GM19238 (cell line): ENCODE data around the gene CCR7.

Source experiments
- DNase-seq: peaks from one replicate; pipeline ENCODE4 v3.0.0; 2011; ENCODE audit warnings: low spot score; ENCODE audit not compliant: insufficient read length

The CCR7 gene, protein sequence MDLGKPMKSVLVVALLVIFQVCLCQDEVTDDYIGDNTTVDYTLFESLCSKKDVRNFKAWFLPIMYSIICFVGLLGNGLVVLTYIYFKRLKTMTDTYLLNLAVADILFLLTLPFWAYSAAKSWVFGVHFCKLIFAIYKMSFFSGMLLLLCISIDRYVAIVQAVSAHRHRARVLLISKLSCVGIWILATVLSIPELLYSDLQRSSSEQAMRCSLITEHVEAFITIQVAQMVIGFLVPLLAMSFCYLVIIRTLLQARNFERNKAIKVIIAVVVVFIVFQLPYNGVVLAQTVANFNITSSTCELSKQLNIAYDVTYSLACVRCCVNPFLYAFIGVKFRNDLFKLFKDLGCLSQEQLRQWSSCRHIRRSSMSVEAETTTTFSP

DNA sequence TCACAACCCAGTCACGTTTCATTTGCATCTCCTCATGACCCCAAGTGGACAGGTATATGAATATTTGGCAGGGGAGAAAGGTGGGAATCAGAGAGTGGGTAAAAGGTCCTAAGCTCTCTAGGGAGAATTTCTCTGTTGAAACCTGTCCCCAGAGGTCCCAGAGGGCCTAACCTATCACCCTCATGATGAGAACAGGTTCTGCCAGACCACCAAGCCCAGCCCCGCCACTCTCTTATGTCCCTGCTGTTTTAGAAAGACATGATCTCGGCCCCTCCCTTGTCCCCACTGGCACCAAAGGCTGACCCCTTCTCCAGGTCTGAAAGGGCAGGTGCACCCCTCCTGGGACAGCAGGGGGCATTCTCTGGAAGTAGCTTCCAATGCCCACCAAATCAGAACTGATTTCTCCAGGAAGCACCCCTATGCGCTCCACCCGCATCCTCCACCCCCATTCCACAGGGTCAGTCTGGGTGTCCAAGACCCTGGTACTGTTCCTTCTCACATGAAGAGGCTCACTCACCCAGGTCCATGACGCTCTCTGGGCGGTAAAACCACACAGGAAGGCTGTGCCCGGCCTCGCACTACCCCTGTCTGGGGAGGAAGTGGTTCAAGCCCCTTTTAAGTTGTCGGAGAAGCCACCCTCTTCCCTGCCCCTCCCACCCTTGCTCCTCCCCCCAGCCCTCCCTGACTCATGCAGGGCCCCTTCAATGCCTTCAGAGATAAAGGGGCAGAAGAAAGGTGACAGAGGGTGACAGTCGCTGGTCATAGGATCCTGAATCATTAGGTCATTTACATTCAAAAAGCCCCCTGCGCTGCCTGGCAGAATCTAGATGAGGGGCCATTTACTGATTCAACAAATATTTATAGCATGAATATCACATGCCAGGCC, at the start of gene CCR7:
Gene CCR7 (minus strand): TSS at position 590 of the 886 bp plus-strand sequence. CDS start 63 bp downstream, at position 527.
- DNase-seq, result no peak

DNA sequence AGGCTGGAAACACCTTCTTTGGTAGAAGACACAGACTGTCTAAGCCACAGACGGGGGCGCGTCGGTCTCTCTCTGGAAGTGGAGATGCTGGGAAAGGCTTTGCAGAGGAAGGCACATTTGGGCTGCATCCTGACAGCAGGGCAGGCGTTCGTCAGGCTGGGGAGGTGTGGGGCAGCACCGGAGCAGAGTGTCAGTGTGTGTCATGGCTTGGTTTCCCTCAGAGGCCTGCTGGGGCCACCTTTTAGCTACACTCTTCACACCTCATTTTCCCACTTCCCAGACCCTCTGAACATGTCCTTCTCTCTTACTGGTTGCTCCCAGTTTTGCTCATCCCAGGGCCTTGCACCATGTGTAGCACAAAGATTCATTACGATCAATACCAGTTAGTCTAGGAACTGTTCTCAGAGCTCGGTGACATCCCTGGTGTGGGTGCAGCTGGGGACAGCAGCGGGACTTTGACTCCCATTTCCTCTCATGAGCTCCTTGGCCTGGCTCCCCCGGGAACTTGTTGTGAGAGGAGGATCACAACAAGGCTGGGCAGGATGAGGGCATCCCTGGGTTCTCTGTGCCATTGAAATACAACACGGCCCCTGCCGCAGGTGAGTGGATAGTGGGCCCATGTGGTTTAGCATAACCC, 49.3 kb upstream of the CCR7 start:
- DNase-seq, result no peak

DNA sequence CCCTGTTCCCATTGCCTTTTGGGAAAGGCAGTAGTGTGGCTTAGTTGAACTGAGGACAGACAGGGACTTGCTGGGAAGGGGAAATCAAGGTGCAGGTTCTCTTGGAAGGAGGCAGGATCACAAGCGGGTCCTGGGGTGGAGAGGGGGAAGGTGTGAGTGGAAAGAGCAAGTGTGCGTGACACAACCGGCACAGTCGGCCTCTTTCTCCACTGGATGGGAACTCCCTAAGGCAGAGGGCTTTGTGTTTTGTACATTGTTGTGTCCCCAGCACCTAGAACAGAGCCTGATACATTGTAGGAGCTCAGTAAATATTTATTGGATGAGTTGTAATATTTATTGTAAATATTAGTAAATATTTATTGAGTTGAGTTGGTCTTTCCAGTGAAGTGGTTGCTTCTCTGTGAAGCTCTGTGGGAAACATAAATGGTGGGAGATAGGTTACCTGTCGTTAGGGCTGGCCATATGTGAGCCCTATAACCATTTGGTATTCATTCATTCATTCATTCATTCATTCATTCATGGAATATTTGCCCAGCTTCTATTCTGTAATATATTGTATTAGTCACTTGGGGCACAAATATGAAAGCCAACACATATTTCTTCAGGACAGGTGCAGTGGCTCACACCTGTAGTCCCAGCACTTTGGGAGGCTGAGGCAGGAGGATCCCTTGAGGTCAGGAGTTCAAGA, 48.3 kb upstream of the CCR7 start:
- DNase-seq, result no peak

DNA sequence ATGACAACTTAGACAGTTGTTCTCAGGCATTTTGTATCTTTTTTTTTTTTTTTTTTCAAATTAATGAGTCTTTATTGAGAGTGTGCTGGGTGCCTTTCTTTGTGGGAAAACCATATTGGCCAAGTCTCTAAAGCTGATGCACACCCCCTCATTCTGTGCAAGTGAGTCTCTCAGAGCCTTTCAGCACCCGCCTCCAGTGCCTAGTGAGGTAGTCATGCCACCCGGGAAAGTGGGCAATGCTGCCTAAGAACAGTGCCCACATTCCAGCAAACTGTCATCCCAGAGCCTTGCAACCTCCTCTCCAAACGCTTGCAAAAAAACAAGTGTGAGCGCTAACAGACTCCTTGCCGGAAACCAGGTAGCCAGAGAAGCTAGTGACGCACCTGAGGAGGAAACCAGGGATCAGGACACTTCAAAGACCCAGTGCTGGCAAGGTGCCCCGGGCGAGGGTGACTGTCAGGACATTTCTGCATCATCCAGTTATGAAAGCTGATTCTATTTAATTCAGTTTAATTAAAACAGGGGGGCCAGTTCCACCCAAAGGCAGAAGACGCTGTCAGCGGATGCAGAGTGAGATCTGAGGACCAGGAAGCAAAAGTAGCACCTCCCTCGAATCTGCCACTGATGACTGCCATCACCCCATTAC, 47.5 kb upstream of the CCR7 start:
- DNase-seq, result no peak

DNA sequence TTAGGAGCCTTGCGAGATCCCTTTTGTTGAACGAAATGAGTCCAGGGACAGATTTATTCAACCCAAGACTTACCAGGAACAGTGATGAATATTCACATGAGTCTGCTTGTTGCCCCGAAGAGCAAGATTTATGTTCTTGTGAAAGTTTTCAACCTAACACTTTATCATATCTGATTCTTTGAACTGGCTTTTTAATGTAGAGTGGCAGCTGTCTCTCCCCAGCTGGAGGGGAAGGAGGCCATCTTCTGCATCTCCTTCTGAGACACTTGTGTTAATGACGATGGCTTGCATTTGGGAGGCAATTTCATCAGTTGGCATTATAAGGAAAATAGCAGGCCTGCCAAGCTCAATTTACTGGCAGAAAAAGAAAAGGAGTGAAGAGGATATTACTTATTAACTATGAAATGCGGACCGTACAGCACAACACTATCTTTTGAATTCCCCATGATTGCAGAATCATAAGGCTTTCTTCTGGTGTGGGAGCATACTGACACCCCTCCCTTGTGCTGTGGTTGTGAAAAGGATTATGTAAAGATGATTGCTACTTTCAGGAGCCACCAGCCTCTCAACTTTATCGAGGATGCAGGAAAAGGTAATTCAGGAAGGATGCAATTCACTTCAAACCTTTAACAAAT, 46.7 kb upstream of the CCR7 start:
- DNase-seq, result no peak

DNA sequence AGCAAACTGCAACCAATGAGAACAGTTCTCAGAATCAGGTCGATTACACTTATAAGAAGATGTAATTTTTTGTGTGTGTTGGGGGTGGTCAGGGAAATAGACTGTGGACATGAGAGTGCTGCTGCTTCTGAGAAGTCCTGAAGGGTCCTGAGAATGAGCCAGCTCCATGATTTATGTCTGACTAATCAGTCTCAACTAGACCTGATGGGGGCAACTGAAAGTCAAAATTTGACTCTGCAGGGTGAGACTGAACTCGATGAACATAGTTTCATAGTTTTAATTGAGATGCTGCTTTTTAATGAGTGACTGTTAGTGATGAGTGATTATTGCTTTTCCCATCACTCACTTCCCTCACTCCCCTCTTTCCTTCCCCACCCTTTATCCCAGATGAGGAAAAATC, 45.1 kb upstream of the CCR7 start:
- no peak for DNase-seq

DNA sequence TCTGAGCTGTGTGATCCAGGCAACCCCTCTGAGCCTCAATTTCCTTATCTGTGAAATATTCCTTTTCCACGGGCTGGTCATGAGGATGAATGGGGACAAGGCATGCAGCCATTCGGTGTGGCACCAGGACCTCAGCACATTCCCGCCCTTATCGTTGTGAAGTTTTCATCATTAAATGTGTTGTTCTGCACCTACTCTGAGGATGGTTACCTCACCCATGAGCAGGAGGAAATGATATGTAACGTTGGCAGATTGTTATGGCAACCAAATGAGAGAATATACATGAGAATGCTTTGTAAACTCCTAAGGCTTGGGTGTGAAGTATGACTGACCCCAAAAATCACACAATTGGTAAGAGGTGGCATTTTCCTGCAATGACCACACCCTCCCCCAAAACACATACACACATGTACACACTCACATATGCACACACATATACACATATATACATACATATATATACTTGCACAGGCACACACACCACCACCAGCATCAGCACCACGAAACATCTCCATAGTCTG, 42.8 kb upstream of the CCR7 start:
- no peak for DNase-seq

DNA sequence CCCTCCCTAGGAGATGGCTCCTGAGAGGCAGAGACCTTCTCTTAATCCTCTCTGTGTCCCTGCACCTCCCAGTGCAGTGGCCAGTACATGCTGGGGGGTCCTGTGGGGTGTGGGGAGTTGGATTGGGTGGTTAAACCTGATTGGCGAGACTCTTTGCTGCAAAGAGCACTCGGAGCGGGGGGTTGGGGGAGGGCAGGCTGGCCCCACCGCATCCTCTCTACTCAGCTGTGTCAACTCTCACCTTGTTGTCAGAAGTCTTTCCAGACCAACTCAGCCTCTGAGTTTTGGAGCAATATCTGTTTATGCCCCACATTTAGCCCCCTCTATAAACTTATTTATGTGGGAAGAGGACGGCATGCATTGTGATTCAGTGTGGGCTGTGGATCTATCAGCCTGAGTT, 42.4 kb upstream of the CCR7 start:
- no peak for DNase-seq

DNA sequence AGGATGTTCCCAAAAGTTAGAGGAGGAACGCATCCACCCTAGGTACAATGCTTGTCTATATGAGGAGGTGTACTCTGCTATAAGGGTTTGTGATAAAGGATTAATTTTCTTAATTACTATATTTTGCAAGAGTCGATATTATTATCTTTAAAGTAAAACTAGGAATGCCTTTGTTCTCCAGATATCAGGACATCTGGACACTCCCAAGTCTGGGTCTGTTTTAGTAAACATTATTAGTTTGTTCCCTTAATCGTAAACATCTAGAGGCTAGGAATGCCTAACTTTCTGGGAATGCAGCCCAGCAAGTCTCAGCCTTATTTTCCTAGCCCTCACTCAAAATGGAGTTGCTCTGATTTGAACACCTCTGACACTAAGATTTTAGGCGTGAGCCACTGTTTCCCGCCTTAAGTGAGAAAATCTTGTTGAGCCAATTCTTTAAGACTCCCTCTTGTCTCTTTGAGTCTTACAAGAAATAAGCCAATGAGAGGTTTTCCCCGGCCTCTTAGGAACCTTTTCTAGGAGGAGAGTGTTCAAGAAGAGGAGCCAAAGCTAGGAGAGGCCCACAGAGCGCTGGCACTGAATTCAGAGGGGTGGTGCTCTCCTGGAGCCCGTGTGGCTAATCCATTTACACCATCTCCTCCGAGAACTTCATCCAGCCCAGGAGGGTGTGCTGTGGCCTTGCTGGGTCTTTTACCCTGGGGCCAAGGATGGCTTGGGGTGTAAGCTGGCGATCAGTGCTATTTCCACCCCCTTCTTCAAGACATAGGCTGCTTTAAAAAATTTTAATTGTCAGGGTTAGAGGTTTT, 41.5 kb upstream of the CCR7 start:
- no peak for DNase-seq

DNA sequence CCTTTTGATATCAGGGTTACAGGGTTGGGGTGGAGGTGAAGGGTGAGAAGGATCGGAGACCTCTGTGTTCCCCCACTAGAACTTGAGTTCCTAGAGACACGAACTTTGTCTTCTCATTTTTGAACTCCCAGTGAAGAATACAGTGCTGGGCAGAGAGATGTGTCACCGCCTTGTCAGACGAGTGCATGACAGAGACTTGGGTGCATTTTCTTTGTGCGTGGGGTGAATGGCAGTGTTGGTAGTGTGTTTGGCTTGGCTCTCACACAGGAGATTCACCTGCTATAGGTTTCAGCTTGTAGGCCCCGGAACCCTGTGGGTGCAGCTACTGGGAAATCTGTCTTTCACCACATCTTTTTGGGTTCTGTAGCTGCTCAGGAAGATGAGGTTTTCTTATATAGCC, 40.0 kb upstream of the CCR7 start:
- DNase-seq, result no peak

DNA sequence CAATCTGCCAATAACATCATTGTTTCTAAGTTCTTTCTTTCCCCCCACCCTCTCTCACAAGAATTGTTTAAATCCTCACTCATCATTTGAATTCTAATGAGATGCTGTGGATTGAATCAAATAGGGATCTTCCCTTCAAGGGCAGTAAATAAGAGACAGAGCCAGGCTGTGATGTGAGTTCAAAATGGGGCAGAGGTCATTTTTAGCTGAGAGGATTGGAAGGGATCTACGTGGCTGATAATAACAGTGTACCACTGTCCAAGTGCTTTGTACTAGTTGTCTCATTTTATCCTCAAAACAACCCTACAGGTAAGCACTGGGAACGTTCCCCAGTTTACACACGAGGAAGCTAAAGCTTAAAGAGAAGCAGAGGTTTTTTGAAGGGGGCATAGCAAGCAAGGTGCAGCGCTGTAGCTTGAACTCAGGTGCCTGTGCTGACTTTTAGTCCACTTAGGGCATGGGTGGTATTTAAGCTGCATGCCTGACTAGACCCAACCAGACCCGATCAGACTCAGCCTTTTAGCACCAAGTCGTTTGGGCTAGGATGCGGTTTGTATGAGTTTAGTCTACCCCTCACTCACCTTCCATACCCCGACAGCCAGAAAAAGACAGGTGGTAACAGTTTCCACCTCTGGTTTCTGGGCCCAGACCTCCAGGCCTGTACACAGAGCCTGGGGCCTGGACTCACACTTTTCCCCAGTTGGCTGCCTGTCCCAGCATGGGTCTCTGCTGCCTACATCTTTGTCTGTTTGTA, 39.2 kb upstream of the CCR7 start:
- no peak for DNase-seq

DNA sequence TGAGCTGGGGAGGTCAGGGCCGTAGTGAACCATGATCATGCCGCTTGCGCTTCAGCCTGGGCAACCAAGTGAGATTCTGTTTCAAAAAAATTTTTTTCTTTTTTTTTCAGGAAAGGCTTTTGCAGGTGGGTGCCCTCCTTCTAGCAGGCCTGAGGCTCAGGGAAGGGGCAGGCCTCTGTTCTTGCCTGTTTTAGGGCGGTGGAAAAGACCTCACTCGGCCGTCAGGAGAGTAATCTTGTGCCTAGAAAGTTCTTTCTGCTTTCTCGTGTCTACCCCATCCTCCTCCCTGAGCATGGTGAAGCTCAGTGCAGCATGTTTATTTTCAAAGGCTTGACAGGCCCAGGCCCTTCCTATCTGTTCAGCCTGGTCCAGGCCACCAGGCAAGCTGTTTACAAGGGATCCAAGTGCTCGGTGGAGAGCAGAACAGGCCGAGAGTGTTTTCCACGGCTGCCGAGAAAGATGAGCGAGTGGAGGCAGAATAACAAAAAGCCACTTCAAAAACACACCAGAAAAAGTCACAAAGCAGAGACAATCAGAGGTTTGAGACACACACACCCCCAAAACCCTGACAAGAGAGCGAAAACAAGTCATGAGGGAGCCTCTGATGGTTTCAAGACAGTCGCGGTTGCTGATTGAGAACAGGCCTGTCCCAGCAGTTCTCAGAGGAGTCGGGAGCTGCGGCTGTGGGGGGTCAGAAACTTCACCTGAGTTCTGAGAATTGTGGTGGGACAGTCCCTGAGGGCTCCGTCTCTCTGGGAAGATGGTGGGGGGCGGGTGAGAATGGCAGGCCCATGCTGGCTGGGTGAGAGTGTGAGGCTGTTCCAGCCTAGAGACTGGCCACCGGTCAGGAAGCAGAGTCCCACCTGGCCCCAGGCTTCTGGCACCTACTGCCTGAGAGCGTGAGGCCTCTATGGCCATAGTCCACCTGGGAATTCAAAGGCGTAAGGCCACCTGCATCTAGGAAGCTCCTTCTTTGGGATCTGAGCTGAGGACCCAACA, 37.5 kb upstream of the CCR7 start:
- peak; percentile 33 for DNase-seq

DNA sequence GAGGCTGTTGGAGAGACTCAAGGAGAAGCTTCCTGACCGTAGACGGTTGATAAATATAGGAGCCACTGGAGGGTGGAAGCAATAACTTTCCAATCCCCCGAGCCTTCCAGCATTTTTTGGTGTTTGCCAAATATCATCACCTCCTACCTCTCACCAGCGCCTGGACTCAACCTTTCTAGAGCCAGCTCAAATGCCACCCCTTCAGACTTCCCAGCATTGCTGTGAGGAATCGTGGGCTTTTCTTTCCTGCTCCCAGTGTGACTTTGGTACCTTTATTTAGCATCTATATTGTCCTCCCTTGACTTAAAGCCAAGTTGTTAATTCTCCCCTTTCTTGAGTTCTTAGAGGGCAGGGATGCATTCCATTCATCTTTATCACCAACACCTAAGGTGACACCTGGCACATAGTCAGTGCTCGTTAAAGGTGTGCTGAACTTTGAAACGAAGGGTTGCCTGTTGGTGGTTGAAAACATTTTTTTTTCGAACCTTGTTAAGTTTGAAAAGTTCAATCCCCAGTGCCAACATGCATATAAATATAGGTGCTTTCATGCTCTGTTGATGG, 35.3 kb upstream of the CCR7 start:
- DNase-seq, result no peak

DNA sequence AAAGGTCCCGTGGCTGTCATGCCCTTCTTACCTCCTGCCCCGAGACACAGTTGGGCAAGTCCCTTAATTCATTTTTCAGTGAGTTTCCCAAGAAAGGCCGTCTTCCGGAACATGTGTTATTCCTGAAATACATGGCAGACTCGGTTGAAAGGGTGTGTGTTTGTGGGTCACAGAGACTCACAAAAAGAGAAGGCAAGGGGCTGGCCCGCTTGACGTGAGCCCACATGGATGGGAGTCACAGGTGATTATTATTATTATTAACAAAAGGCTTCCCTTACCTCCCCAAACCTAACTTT, 34.1 kb upstream of the CCR7 start:
- no peak for DNase-seq

DNA sequence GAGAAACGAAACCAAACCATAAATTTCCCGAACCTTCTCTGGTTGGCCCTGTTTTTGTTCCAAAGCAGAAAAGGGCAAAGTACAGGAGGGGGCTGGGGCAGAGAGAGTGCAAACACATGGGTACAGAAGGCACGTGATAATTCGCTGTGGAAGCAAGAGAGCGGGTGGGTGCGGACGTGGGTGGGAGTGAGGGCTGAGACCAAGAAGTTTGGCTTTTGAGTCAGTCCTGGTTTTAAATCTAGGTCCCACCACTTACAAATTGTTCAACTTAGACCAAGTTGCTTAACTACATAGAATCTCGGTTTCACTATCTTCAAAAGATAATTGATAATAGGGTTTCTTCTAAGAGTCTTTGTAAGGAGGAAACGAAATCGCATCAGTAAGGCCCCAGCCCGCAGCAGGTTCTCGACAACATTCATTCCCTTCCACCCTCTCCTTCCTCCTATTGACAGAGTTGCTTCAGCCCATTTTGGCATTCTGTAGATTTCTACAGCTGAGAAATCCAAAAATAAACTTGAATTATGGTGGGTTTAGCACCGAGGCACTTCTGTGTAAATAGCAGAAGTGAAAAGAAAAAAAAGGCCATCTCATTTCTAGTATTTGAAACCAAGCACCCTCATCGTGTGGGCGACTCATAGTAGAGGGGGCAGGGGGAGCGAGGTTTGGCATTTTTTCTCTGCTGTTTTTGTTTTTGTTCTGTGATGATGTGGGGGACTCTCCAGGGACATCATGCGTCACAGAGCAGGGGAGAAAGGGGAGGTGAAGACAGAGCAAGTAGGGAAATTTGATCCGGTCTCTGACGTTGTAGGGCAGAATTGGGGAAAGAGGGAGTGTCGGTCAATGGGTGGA, 33.6 kb upstream of the CCR7 start:
- peak; percentile 58 for DNase-seq

DNA sequence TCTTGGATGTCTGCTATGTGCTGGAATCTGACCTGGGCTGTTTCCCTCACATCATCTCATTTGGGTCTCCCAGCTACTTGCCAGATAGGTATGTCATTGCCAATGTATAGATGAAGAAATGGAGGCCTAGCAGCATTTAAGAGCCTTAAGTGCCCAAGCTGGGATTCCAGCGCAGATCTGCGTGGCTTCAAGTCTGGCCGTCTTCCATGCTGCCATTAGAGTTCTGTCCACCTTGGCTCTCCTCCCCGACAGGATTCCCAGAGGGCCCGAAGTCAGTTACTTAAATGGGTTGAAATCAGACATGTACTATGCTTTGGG, 33.0 kb upstream of the CCR7 start:
- DNase-seq, result no peak
